Thoracic aorta (tissue), 2 donors: Measurements from ENCODE around the gene HERC6. TPM values are rescaled to one million over a fixed set of nuclear protein-coding genes. Genes with fewer than 3 reads are reported as not detected.

Source experiments
- ATAC-seq: fragments of 150-250 bp; one replicate; pipeline ENCODE4 v1.8.0; 2017; ENCODE audit warnings: low read depth; ENCODE audit not compliant: insufficient number of reproducible peaks, low FRiP score
- DNase-seq: peaks from one replicate; pipeline ENCODE4 v3.0.0-alpha.2; 2020; ENCODE audit warnings: low spot score
- H3K27ac ChIP-seq, 2 donors: fragments of 200-600 bp; sonication (generic); 1 replicate in 1 of 2; 2 replicates in 1 of 2; pipeline ENCODE4 v1.5.1; 2016; ENCODE audit warnings: mild to moderate bottlenecking in 2 of 2, moderate library complexity in 2 of 2
- H3K27me3 ChIP-seq: fragments of 200-600 bp; sonication (generic); replicated peaks from 2 replicates; pipeline ENCODE4 v1.6.0; 2016; ENCODE audit warnings: mild to moderate bottlenecking; ENCODE audit not compliant: insufficient read depth
- H3K36me3 ChIP-seq: fragments of 200-600 bp; sonication (generic); one replicate; pipeline ENCODE4 v1.5.1; 2016
- H3K4me1 ChIP-seq, 2 donors: fragments of 200-600 bp; sonication (generic); 1 replicate in 1 of 2; 2 replicates in 1 of 2; pipeline versions ENCODE4 v1.5.1 to v1.6.0; 2016; ENCODE audit warnings: low read depth in 2 of 2, mild to moderate bottlenecking in 1 of 2; ENCODE audit not compliant: control insufficient read depth in 1 of 2
- H3K4me3 ChIP-seq: fragments of 200-600 bp; sonication (generic); 2 replicates; pipeline ENCODE4 v1.5.1; 2016; ENCODE audit warnings: mild to moderate bottlenecking
- H3K9me3 ChIP-seq: fragments of 200-600 bp; sonication (generic); 2 replicates; pipeline ENCODE4 v1.5.1; 2016
- CTCF ChIP-seq: fragments of 200-600 bp; sonication (generic); IDR thresholded peaks from one replicate; pipeline ENCODE4 v1.5.1; 2019; ENCODE audit warnings: antibody characterized with exemption
- total RNA-seq, 2 donors: library from RNA; depleted of rRNA; stranded (reverse); fragments of >200 nt; gene quantifications; one replicate each; pipeline versions ENCODE4 v1.1.0 to v1.2.3, GENCODE V29; 2016

HERC6 gene
- total RNA-seq, 2 donors from 2014 or later = 7.8 to 12.9 TPM

GRCh38 chr4:88451205-88451604 lies 72.6 kb downstream of the HERC6 start:
- Histone ChIP-seq H3K9me3 (no peaks in the 10 kb centered on the region), H3K27me3 (no peaks in the 10 kb centered on the region), H3K4me3 (no peak overlapping the region), H3K4me1 (peaks cover 4 to 16% of the 10 kb centered on the region in 2 donors), H3K27ac (no peak overlapping the region), H3K36me3 (no peaks in the 10 kb centered on the region)
- ATAC-seq (no peak), DNase-seq (no peak)
- TF ChIP-seq CTCF = no peak

- Histone ChIP-seq H3K4me1 (peaks cover 4 to 18% of the 10 kb centered on the region in 2 donors), H3K36me3 (no peaks in the 10 kb centered on the region), H3K27ac (no peak overlapping the region), H3K9me3 (no peaks in the 10 kb centered on the region), H3K27me3 (no peaks in the 10 kb centered on the region), H3K4me3 (no peak overlapping the region)
- DNase-seq (no peak), ATAC-seq (no peak)
- TF ChIP-seq CTCF = no peak
Observed at GRCh38 chr4:88452912-88453311, 74.3 kb downstream of the HERC6 start.

GRCh38 chr4:88456670-88457306 lies 78.1 kb downstream of the HERC6 start, which contains the start of gene HERC5:
HERC5 (plus strand) TSS chr4:88457119; CDS start chr4:88457270, 151 bp downstream.
- Histone ChIP-seq H3K9me3 (no peaks in the 10 kb centered on the region), H3K4me1 (peaks cover 7 to 28% of the 10 kb centered on the region in 2 donors), H3K27me3 (no peaks in the 10 kb centered on the region), H3K27ac (peak within 1 kb of the TSS; percentile 79 to 86), H3K4me3 (peak within 1 kb of the TSS; percentile 89), H3K36me3 (no peaks in the 10 kb centered on the region)
- DNase-seq (peak; percentile 81), ATAC-seq (peak; percentile 94)
- TF ChIP-seq CTCF = peak; percentile 52

GRCh38 chr4:88457307-88458103 lies 78.9 kb downstream of the HERC6 start:
- no peak for TF ChIP-seq CTCF
- no peak for DNase-seq

GRCh38 chr4:88458104-88458740 lies 79.6 kb downstream of the HERC6 start:
- Histone ChIP-seq H3K27ac (peak overlapping the region; percentile 79 to 86), H3K4me1 (peaks cover 7 to 28% of the 10 kb centered on the region in 2 donors), H3K9me3 (no peaks in the 10 kb centered on the region), H3K27me3 (no peaks in the 10 kb centered on the region), H3K36me3 (peaks cover 1% of the 10 kb centered on the region), H3K4me3 (peak overlapping the region; percentile 89)
- no peak for DNase-seq
- TF ChIP-seq CTCF = no peak
- ATAC-seq = no peak

More at GRCh38 chr4:88457307-88458103, 78.9 kb downstream of the HERC6 start:
- Histone ChIP-seq H3K27ac (peak overlapping the region; percentile 79 to 86), H3K9me3 (no peaks in the 10 kb centered on the region), H3K36me3 (no peaks in the 10 kb centered on the region), H3K4me1 (peaks cover 7 to 28% of the 10 kb centered on the region in 2 donors), H3K4me3 (peak overlapping the region; percentile 89), H3K27me3 (no peaks in the 10 kb centered on the region)
- ATAC-seq = peak; percentile 0
